Activated CD4-positive, alpha-beta T cell treated with anti-CD3 and anti-CD28 coated beads for 48 hours (primary cell): ENCODE data around the gene ZNF283.

Experiments used
- DNase-seq: peaks from one replicate; pipeline ENCODE4 v3.0.0-alpha.2; 2020

Gene ZNF283

GRCh38 chr19:43872547-43873336 is 45.6 kb downstream of the ZNF283 start:
- no peak for DNase-seq

GRCh38 chr19:43880483-43880882 is 53.4 kb downstream of the ZNF283 start:
- DNase-seq = no peak

GRCh38 chr19:43883864-43884263 is 56.7 kb downstream of the ZNF283 start, which contains the start of gene ZNF404:
ZNF404 (minus strand) TSS chr19:43883964.
- DNase-seq = no peak

- no peak for DNase-seq
Measured at GRCh38 chr19:43895727-43896308, 68.7 kb downstream of the ZNF283 start.
